IPS DF 4.7 (cell line): Measurements from ENCODE around the gene SKIDA1.

Experiments used
- DNase-seq: peaks from one replicate; pipeline ENCODE4 v3.0.0-alpha.2; 2013; ENCODE audit warnings: low spot score; ENCODE audit errors: extremely low read depth

Gene SKIDA1

GRCh38 chr10:21517134-21518031 lies 8.1 kb downstream of the SKIDA1 start:
- DNase-seq = no peak

GRCh38 chr10:21516242-21517131 lies 9.0 kb downstream of the SKIDA1 start:
- no peak for DNase-seq

GRCh38 chr10:21515361-21516241 lies 9.9 kb downstream of the SKIDA1 start:
- DNase-seq = no peak

GRCh38 chr10:21514818-21515351 lies 10.6 kb downstream of the SKIDA1 start:
- no peak for DNase-seq

DNA sequence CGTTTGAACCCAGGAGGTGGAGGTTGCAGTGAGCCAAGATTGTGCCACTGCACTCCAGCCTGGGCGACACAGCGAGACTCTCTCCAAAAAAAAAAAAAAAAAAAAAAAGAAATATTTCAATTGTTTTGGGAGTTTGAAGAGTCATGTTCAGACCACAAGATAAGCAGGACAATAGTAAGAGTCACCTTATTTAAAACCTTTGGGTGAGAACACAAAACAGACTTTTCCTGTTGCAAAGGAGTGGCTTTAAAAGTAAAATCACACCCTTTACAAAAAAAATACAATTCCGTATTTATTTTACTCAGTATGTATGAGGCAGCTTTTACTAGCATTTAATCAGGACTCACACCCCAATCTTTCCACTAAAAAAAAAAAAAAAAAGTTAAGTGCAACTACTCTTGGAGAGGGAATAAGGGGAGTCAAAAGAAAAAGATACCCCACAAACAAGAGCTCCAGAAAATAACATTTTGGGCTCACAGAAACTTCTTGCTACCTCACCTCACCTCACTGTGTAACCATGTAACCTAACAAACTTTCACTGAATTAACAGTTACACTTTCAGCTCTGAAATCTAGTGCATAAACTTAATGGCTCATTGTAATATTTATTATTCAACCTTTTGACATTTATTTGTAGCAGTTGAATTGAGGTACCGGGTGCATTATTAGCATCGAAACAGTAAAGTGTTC lies 11.2 kb downstream of the SKIDA1 start:
- no peak for DNase-seq

DNA sequence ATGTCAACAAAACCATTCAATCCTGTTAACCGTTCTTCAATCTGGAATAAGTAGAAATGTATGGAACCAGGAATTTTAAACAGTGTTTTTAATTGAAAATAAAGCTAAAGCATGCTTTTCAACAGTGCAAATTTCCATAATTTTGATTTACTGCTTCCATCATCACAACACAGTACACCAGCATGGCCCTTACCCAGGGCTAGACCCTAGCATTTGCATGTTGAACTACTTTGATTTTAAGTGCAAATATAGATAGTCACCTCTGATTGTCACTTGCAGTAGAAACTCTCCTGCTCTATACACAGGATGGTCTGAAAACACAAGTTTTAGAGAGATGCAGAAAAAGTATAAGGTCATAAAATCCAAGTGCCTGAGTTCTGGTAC lies 12.1 kb downstream of the SKIDA1 start:
- DNase-seq = no peak

- no peak for DNase-seq
Observed at GRCh38 chr10:21512573-21513404, 12.7 kb downstream of the SKIDA1 start.

DNA sequence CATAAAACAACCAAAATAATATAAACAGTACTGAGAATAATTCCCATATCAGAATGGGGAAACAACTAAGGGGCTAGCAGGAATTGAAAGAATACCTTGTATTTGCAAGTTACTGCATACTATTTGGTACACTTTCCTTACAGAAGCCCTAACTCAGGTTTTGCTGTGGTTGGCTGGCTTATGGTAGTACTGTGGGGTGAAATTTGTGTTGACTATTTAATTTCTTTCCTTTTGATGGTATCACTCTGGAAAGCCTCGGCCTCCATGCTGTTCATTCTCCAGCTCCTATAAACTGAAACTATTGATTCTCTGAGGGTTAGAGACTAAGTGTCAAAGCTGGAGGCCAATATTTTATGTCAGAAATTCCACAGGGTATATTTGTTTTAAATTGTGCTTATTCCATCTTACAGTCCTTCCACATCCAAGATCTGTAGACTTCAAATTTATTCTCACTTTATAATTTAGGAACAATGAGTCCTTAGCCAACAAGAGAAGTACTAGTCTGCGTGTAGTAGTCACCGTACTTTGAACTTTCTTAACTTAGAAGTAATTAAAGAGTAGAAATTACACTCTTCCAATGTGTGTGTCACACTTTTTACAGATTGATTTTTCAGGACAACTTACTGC lies 13.4 kb downstream of the SKIDA1 start:
- no peak for DNase-seq

- DNase-seq = no peak
Observed at GRCh38 chr10:21511095-21511570, 14.3 kb downstream of the SKIDA1 start.

GRCh38 chr10:21510241-21511094 lies 15.0 kb downstream of the SKIDA1 start:
- DNase-seq = no peak

DNA sequence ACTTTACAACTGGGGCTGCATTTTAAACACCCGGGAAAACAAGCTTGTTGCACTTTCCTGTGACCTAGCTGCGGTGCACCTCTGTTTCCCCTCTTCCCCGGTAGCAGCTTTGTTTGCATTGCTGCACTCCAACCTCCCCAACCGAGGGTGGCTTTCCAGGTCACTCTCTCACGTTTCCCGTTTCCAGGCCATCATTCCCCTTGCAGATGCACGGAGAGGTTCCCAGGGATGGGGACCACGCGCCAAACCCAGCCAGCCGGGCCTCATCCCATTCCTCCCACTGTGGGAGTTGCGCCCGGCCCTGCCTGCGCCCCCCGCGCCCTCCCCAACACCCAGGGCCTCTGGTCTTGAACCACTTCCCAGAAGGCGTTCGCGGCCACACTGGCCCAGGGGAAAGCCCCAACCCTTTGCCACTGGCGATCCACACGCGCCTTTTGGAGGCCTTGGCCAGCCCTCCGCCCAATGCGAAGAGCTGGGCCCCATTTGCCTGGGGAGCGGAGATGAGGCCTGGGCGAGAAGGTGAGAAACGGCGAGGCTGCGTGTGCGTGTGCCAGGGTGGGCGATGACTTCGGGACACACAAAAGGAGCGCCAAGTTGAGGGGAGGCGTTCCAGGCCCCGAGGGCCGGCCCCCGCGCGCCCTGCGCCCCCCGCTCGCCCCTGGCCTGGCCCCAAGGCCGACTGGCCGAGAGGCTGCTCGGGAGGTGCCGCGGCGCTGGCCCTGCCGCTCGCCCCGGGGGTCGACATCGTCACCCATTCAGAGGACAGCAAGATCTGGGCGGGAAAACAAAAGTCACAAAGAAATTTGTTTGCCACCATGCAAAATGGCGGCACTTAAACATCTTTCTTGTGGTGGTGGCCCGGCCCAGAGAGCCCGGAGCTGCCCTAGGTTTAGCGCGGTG lies 15.9 kb downstream of the SKIDA1 start:
- no peak for DNase-seq

DNA sequence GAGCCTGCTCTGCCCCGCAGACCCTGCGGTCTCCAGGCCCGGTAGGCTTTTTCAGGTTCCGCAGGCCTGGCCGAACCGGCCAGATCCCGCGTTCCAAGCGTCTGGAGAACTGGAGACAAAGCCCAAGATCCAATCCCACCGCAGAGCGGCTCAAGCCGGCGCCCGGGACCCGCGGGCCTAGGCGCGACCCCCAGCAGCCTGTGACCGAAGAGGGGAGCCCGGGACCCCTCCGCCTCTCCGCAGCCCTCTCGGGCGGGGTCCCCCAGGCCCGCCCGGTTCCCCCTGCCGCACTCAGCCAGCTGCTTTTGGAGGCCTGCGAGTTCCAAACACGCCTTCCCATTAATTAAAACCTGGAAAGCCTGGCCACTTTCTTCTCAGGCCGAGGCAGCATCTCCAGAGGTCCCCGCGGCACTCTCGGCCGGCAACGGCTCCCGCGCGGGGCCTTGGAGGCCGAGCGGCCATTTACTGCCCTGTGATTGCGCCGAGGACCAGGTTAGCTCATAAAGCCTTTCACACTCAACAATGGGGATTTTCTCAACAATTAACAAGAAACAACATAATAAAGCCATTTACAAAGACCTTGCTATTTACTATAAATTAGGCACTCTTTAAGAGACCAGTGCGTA lies 16.7 kb downstream of the SKIDA1 start:
- DNase-seq = no peak

DNA sequence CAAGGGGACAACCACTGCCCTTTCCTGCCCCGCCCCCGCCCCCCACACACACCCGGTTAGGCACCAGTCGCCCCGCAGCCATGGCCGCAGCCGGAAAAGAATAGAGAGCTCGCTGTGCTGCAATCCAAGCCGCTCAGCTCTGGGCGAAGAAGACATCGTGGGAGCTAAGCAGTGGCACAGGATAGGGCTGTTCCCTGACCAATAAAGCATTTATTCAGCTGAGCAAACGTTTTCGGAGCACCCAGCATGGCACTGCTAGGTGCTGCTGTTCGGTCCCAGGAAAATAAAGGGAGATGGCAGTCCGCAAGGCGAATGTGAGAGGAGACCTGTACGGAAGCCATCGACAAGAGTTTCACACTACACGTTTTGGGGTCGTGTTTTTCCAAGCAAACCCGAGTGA lies 18.3 kb downstream of the SKIDA1 start:
- DNase-seq = no peak

DNA sequence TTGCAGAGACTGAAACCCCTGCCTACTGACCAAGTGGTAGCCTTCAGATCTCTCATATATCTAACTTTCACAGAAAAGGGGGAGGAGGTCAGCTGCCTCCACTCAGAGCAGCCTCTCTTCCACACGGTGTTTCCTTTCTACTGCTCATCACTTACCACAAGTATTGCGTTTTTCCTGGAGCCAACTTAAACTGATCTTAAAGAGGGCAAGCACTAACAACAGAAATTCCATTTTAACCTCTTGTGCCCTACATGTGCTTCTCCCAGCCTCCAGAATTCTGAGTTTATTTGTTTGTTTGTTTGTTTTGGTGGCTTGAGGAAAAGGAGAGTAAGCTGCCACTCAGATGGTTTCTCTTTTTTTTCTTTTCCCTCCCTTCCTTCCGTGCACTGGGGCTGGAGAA lies 19.1 kb downstream of the SKIDA1 start:
- no peak for DNase-seq

DNA sequence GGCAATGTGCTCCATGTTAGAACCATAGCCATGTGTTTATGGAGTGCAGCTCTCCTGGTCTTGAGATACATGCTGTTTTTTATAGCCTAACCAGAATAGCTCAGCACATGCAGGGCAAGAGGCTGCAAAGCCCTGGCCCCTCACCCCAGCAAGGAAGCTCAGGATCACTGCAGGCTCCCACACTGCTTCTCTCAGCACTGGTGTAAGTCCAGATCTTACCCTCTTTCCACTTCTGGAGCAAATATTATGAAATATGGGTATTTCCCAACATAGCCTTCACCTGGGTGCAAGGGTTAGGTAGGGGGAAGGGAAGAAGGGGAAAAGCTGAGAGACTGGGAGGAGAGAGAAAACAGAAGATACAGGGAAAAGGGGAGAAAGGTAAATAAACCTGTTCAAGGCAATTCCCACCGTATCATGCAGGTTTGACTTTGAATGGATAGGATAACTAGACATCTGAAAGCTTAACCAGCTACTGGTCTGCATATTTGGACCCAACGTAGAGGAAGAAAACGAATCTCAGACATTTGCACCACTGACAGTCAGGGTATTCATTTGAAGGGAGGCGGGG lies 19.7 kb downstream of the SKIDA1 start:
- no peak for DNase-seq

DNA sequence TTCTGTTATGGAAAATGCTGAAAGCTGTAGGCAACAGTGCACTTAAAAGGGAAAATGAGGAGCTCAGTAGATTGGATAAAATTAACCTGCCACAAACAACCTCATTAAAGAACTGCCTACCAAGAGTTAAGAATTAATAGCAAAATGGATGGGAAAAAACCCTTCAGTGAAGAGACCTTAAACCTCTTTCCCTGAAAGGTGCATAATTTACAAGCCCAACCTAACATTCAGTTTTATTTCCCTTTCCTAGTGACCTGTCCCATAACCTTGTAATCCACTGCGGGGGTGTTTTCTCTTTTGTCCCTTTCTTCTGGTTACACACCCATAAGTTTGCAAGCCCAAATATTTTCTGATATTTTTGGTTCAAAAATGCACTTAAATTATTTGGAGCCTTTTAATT lies 21.9 kb downstream of the SKIDA1 start:
- DNase-seq = no peak
